Muscle layer of colon (tissue), 2 donors: ENCODE measurements around the gene METTL5.
"Not testable (repeated sequence)": the region's sequence is repeated elsewhere in the genome, so short reads cannot be mapped to it uniquely, and the experiment has no call there.

Experiments
- H3K27ac ChIP-seq: one replicate; pipeline ENCODE4 v1.7.0; 2013; ENCODE audit warnings: low read depth, mild to moderate bottlenecking, low read length, moderate library complexity
- H3K27me3 ChIP-seq, 2 donors: one replicate each; pipeline ENCODE4 v1.7.0; 2013; ENCODE audit warnings: low read length in 2 of 2, mild to moderate bottlenecking in 2 of 2; ENCODE audit not compliant: insufficient read depth in 2 of 2, control insufficient read depth in 1 of 2
- H3K36me3 ChIP-seq: one replicate; pipeline ENCODE4 v1.7.0; 2013; ENCODE audit warnings: mild to moderate bottlenecking, low read length; ENCODE audit not compliant: insufficient read depth
- H3K4me1 ChIP-seq: one replicate; pipeline ENCODE4 v1.7.0; 2013; ENCODE audit warnings: mild to moderate bottlenecking, low read length; ENCODE audit not compliant: insufficient read depth
- H3K4me3 ChIP-seq, 2 donors: one replicate each; pipeline ENCODE4 v1.7.0; 2013; ENCODE audit warnings: low read length in 2 of 2, low read depth in 1 of 2, mild to moderate bottlenecking in 1 of 2, moderate library complexity in 1 of 2
- H3K9ac ChIP-seq: one replicate; pipeline ENCODE4 v1.7.0; 2013; ENCODE audit warnings: low read length
- H3K9me3 ChIP-seq: one replicate; pipeline ENCODE4 v1.7.0; 2013; ENCODE audit warnings: mild to moderate bottlenecking, low read length
- donor health status: abdominal sarcoma.
- donor health status: Adenocarcinoma of cecum.

The METTL5 gene

GRCh38 chr2:169853041-169853668 is 28.4 kb upstream of the METTL5 start:
- Histone ChIP-seq H3K9me3 (no peaks in the 10 kb centered on the region), H3K4me1 (no peaks in the 10 kb centered on the region), H3K4me3 (no peak overlapping the region), H3K36me3 (no peaks in the 10 kb centered on the region), H3K27ac (no peak overlapping the region), H3K27me3 (no peaks in the 10 kb centered on the region), H3K9ac (no peak overlapping the region)

DNA sequence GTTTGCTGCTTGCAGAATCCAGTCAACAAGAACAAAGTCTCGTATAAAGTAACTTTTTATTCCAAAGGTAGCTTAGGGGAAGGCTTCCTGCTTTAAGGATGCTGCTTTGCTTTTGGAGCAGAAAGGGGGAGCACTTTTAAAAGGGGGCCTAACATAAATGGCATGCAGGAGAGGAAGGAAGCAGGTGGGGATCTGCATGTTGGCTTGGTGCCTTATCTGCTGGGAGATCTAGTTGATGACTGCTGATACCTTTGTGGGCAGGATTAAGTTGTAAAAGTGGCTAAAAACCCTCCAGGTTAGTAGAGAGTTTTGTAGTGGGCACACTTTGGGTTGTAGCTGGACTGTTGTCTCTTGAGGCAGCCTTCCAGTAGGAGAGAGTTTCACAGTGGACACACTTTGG is 25.0 kb upstream of the METTL5 start:
- H3K27me3 ChIP-seq: no peaks in the 10 kb centered on the region
- H3K9me3 ChIP-seq: no peaks in the 10 kb centered on the region
- no peak overlapping the region for H3K9ac ChIP-seq
- H3K4me1 ChIP-seq: peaks cover 4% of the 10 kb centered on the region
- H3K4me3 ChIP-seq: no peak overlapping the region
- H3K27ac ChIP-seq: no peak overlapping the region
- no peaks in the 10 kb centered on the region for H3K36me3 ChIP-seq

GRCh38 chr2:169848959-169849693 is 24.4 kb upstream of the METTL5 start:
- H3K9ac ChIP-seq, H3K9me3 ChIP-seq, H3K27me3 ChIP-seq, H3K36me3 ChIP-seq, H3K4me1 ChIP-seq, H3K4me3 ChIP-seq, H3K27ac ChIP-seq: not testable (repeated sequence)

DNA sequence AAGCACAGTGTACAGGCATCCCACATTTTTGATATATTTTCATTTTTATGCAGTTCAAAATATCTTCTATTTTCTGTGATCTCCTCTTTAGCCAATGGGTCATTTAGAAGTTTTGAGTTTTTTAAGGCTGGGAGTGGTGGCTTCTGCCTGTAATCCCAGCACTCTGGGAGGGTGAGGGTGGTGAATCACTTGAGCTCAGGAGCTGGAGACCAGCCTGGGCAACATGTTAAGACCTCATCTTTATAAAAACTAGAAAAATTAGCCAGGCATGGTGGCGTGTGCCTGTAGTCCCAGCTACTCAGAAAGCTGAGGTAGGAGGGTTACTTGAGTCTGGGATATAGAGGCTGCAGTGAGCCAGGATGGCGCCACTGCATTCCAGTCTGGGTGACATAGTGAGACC is 20.3 kb upstream of the METTL5 start:
- H3K4me1 ChIP-seq: peaks cover 14% of the 10 kb centered on the region
- no peak overlapping the region for H3K9ac ChIP-seq
- no peak overlapping the region for H3K27ac ChIP-seq

DNA sequence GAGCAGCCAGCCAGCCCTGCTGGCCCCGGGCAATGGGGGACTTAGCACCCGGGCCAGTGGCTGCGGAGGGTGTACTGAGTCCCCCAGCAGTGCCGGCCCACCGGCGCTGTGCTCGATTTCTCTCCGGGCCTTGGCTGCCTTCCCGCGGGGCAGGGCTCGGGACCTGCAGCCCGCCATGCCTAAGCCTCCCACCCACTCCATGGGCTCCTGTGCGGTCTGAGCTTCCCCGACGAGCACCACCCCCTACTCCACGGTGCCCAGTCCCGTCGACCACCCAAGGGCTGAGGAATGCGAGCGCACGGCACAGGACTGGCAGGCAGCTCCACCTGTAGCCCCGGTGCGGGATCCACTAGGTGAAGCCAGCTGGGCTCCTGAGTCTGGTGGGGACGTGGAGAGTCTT is 16.9 kb upstream of the METTL5 start:
- H3K27ac ChIP-seq, H3K9me3 ChIP-seq, H3K9ac ChIP-seq, H3K36me3 ChIP-seq, H3K27me3 ChIP-seq, H3K4me3 ChIP-seq: not testable (repeated sequence)
- H3K4me1 ChIP-seq: peaks cover 18% of the 10 kb centered on the region

More for the DNA sequence above, 20.3 kb upstream of the METTL5 start:
- no peaks in the 10 kb centered on the region for H3K36me3 ChIP-seq
- H3K4me3 ChIP-seq: no peak overlapping the region
- no peaks in the 10 kb centered on the region for H3K9me3 ChIP-seq
- no peaks in the 10 kb centered on the region for H3K27me3 ChIP-seq

DNA sequence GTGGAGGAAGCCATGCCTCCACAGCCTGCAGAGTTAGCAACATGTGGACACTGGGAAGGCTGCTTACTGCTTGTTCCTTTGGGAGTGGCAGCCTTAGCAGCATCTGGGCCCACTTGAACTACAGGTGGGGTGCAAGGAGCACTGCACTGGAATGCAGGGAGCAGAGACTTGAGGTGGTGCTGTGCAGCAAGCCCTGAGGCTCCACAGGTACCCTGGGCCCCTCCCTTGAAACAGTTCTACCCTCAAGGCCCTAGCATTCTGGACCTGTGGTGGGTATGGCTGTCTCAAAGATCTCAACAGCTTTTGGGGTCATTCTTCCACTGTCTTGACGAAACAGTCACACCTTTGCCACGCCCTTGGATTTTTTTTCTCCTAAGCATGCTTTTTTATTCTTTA is 16.0 kb upstream of the METTL5 start:
- no peaks in the 10 kb centered on the region for H3K27me3 ChIP-seq
- no peak overlapping the region for H3K4me3 ChIP-seq
- peaks cover 18% of the 10 kb centered on the region for H3K4me1 ChIP-seq
- H3K27ac ChIP-seq: no peak overlapping the region
- H3K9ac ChIP-seq: no peak overlapping the region
- no peaks in the 10 kb centered on the region for H3K36me3 ChIP-seq
- H3K9me3 ChIP-seq: no peaks in the 10 kb centered on the region

DNA sequence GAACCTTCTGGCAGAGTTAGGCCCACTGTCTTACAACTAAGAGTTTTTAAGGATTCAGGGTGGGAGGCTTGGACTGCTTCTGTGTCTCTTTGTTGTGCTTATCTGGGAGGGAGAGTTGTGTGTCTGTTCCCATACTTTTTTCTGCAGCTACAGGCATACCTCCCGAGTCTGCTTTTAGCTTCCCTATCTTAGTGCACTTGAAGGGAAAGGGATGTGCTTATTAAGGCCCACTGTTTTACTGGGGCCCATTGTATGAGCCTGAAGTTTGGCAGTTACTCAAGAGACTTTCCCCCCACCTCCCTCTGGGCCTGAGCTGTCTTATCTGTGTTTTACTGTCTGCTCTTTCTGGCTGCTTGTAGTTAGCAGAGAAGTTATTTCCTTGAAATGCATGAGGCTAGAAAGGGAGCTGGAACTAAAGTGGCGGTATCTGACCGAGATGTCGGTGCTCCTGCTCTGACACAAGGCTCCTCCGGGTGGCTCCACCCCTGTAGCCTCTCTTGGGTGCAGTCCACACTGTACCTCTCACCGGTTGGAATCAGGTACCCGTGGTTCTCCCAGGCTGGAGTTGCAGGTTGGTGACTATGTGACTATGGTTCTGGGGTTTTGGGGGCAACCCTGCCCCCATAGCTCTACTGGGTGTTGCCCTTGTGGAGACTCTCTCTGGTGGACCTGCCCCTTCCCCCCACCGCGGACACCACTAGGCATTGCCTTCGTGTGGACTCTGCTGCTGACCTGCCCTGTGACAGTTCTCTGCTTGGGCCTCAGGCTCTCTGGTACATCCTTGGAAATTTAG is 15.4 kb upstream of the METTL5 start:
- Histone ChIP-seq H3K36me3 (no peaks in the 10 kb centered on the region), H3K9ac (no peak overlapping the region), H3K27me3 (no peaks in the 10 kb centered on the region), H3K4me3 (no peak overlapping the region), H3K27ac (no peak overlapping the region), H3K9me3 (no peaks in the 10 kb centered on the region), H3K4me1 (peaks cover 18% of the 10 kb centered on the region)

- H3K9me3 ChIP-seq: no peaks in the 10 kb centered on the region
- H3K4me3 ChIP-seq: no peak overlapping the region
- no peak overlapping the region for H3K27ac ChIP-seq
- no peaks in the 10 kb centered on the region for H3K36me3 ChIP-seq
- no peak overlapping the region for H3K9ac ChIP-seq
- peaks cover 18% of the 10 kb centered on the region for H3K4me1 ChIP-seq
- H3K27me3 ChIP-seq: no peaks in the 10 kb centered on the region
Measured at GRCh38 chr2:169838743-169839489, 14.2 kb upstream of the METTL5 start.

DNA sequence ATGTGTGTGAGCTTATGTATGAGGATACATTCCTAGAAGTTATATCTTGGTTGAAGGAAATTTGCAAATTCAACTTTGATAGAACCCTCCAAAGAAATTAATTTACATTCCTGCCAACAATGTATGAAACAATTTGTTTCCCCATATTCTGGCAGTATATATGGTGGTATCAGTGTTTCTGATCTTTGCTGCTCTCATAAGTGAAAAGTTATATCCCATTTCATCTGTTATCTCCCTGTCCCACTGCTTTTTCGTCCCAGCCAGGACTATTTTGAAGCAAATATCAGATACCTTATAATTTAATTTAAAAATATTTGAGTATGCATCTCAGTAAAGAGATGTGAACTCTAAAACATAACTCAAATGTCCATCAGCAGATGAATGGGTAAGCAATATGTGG is 9.7 kb upstream of the METTL5 start:
- Histone ChIP-seq H3K4me1 (peaks cover 24% of the 10 kb centered on the region), H3K27ac (no peak overlapping the region), H3K9me3 (no peaks in the 10 kb centered on the region), H3K4me3 (no peak overlapping the region), H3K9ac (no peak overlapping the region), H3K36me3 (no peaks in the 10 kb centered on the region), H3K27me3 (no peaks in the 10 kb centered on the region)

- peak overlapping the region; percentile 92 for H3K4me3 ChIP-seq
- H3K9me3 ChIP-seq: no peaks in the 10 kb centered on the region
- H3K27ac ChIP-seq: peak overlapping the region; percentile 92
- H3K4me1 ChIP-seq: peaks cover 38% of the 10 kb centered on the region
- peak overlapping the region; percentile 68 for H3K9ac ChIP-seq
- no peaks in the 10 kb centered on the region for H3K36me3 ChIP-seq
- H3K27me3 ChIP-seq: no peaks in the 10 kb centered on the region
Measured at GRCh38 chr2:169828141-169828811, 3.6 kb upstream of the METTL5 start.
